Thyroid gland (tissue), 4 donors: ENCODE data around the gene KRT9.

Experiments
- CTCF ChIP-seq, 6 experiments: fragments of 200-600 bp in 3 of 6; fragments of 450-650 bp in 3 of 6; sonication (generic) in 3 of 6; IDR thresholded peaks; one replicate each; pipeline ENCODE4 v1.5.1; 2016 to 2019; ENCODE audit warnings: antibody characterized with exemption in 6 of 6, mild to moderate bottlenecking in 2 of 6, inconsistent platforms in 1 of 6, moderate library complexity in 1 of 6
- POLR2A ChIP-seq, 2 donors: fragments of 450-650 bp; IDR thresholded peaks; one replicate each; pipeline ENCODE4 v1.6.1; 2017; ENCODE audit warnings: antibody characterized with exemption in 2 of 2, mild to moderate bottlenecking in 2 of 2, moderate library complexity in 1 of 2

GRCh38 chr17:41539071-41539492, 32.8 kb downstream of the KRT9 start:
- no peak for TF ChIP-seq CTCF (IDR thresholded peaks at IDR 0.05)
- no peak for TF ChIP-seq POLR2A (IDR thresholded peaks at IDR 0.05)
